T-helper 2 cell treated with Interferon-gamma antibody and Interleukin-4, amounts not matched to agents 100 ng/mL and 5 ng/mL, for 36 hours (primary cell): ENCODE results near the gene AVPR1B. TPM values are rescaled to one million over a fixed set of nuclear protein-coding genes. Genes with fewer than 3 reads are reported as not detected.
"Not testable (repeated sequence)": the region's sequence is repeated elsewhere in the genome, so short reads cannot be mapped to it uniquely, and the experiment has no call there.

Source experiments
- intact Hi-C: fragments of 100-400 bp; cut with micrococcal nuclease; formaldehyde crosslinking; loops from one replicate; pipeline ENCODE4 v1.15.1; 2023
- total RNA-seq: library from RNA; stranded (reverse); gene quantifications from 2 replicates; pipeline ENCODE4 v1.2.3, GENCODE V29; 2022

AVPR1B gene
- total RNA-seq, 1 donor from 2014 or later, result not detected

DNA sequence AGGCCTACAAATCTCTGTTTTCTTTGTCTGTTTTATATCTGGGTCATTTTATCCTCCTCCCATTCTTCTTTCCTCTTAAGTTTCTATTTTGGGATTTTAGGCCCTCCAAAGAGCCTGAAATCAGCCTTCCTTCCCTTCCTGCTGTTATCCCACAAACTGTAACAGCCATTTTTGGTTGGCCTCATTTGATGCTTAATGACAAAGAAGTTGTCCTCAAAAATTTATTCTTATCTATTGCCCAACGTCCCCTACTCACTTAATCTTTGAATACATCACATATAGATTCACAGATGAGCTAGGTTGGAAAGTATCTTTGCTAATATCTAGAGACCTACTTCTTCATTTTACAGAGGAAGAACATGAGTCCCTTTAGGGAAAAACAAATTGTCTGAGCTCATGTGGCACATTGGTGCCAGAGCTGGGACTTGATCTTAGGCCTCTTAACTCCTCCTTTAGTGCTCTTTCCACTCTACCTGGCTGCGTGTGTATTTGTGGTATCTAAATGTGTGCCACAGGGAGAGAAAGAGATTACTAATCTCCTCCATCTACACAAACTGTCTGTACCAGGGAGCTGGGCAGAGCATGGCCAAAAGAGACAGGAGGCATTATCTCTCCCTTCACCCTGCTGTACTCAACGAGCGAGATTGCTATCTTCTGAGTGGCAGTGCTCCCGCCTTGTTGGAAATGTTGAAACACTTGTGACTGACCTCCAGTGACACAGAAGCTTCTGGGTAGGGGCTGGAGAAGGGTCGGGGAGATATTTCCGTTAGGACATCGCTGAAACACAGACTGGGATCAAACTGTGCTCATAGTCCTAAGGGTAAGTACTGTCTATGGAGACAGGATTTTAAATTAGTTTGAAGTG lies 34.1 kb downstream of the AVPR1B start:
- intact Hi-C loops, result no loop called here

DNA sequence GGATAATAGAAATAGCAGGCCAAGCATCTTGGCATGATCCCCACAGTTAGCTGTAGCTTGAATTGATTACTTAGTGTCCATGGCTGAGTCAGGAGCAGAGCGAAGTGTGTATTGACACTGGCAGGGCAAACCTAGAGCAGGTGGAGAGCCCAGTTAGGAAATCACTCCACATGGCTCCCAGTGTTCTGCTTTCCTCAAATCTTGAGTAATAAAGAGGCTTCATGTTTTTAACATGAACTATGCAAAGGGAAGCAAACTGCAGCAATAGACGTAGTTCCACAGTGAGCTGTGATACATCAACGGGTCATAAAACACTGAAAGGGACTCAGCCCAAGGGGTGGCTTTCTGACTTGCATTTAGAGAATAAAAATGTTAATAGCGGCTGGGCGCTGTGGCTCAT lies 35.3 kb downstream of the AVPR1B start:
- intact Hi-C loops, result no loop called here

DNA sequence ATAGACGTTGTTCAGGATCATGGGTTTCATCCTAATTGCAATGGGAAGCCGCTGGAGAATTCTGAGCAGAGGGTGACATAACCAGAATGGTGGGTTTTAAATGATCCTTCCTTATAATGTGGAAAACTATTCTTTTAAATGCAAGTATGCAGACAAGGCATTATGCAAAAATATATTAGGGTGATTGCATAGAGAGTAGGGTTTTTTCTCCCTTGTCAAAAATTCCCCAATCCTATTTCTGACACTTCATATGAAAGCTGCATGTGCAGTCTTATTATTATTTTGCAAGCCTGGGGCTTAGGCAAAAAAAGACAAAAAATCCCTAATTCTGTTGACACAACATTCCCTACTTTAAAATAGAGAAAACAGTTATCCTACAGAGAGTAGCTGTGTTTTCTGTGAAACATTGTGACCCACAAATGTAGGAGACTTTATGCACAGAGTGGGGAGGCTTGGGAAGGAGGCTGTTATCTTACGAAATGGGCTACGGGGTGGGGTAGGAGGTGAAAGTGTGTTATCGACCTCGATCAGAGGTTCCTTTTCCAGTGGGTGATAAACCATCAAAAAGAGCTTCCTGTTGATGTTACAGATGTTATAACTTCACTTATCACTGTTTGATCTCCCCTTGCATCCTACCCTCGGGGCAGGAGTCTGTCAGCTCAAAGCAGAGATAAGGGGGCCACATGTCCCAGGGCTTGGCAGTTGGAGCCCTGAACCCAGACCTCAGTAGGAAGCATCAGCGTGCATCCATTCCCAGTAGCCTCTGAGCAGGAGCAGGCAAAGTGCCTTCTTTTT lies 37.0 kb downstream of the AVPR1B start:
- intact Hi-C loops, result no loop called here

DNA sequence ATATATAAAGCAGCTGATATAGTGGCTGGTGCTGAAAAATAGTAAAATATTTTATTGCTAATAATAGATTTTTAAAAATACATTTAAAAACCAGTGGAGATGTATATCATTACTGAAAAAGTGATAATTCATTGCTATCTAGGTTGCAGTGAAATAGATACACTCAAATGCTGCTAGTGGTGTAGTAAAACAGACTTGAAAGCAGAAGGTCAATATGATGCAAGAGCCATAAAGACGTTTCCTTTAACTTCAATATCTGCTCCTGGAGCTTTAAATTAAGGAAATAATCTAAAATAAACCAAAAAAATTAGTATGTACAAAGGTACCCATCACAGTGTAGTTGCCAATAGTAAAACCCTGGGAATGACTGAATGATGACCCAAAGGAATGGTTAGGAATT lies 38.1 kb downstream of the AVPR1B start:
- intact Hi-C loops, result no loop called here

DNA sequence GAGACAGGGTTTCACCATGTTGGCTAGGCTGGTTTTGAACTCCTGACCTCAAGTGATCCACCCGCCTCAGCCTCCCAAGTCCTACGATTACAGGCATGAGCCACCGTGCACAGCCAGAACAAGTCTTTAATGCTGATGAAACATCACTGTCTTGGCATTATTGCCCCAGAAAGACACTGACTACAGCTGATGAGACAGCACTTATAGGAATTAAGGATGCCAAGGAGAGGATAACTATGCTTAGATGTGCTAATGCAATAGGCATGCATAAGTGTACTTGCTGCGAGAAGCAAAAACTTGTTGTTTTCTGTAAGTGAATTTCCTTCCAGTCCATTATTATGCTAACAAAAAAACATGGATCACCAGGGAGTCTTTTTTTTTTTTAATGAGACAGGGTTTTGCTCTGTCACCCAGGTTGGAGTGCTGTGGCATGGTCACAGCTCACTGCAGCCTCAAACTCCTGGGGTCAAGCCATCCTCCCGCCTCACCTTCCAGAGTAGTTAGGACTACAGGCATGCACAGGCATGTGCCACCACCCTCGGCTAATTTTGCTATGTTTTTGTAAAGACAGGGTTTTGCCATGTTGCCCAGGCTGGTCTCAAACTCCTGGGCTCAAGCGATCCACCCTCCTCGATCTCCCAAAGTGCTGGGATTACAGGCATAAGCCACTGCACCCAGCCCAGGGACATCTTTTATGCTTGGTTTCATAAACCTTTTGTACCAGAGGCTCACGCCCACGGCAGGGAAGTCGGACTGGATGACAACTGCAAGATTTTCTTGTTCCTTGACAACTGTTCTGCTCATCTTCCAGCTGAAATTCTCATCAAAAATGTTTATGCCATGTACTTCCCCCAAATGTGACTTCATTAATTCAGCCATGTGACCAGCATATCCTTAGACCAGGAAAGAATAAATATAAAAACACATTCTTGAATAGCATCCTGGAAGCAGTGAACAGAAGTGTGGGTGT lies 41.1 kb downstream of the AVPR1B start:
- intact Hi-C loops, result no loop called here

- intact Hi-C loops, result no loop called here
Observed at GRCh38 chr1:206074839-206075238, 42.3 kb downstream of the AVPR1B start.

DNA sequence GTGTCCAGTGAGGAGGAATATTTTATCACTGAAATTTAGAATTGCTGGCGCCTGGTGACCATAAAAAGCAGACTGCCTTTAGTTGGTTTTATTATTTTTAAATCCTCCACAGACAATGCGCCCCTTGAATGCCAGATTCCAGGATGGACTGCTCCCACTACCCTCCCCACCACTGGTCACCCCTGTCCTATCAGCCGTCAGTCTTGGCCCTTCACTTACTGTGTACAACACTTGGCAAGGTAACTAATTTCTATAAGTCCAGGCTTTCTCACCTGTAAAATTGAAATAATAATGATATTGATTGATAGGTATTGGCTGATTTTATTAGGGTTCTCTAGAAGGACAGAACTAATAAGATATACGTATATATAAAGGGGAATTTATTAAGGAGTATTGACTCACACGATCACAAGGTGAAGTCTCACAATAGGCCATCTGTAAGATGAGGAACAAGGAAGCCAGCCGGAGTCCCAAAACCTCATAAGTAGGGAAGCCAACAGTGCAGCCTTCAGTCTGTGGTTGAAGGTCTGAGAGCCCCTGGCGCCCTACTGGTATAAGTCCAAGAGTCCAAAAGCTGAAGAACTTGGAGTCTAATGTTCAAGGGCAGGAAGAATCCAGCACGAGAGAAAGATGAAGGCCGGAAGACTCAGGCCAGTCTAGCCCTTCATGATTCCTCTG lies 46.4 kb downstream of the AVPR1B start:
- intact Hi-C loops, result no loop called here

GRCh38 chr1:206068314-206068713 lies 48.9 kb downstream of the AVPR1B start:
- intact Hi-C loops, result no loop called here

GRCh38 chr1:206067486-206068227 lies 49.5 kb downstream of the AVPR1B start:
- intact Hi-C loops, result no loop called here

DNA sequence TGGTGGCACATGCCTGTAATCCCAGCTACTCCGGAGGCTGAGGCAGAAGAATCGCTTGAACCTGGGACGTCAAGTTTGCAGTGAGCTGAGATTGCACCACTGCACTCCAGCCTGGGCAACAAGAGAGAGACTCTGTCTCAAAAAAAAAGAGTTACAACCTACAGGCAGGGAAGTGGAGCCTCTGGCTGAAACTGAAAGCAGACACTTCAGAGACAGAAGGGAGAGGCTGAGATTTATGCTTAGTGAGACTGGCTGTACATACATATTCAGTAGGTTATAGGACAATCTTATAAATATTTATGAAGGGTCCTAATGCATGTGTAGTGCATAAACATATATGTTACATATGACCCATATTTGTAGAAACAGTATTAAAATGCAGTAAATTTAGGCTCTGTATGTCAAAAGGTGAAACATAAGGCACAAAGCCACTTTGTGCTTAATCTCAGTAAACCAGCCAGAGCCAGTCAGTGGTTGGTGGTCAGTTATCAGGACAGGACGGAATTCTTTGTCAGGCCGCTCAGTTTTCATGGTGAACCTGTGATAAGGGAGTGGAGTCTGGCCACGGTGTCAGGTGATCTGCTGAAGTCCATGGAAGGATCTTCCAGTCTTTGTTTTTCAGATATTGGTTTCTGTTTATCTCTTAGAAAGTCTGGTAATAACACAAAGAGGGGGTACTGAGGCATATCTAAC lies 50.6 kb downstream of the AVPR1B start:
- intact Hi-C loops, result no loop called here

DNA sequence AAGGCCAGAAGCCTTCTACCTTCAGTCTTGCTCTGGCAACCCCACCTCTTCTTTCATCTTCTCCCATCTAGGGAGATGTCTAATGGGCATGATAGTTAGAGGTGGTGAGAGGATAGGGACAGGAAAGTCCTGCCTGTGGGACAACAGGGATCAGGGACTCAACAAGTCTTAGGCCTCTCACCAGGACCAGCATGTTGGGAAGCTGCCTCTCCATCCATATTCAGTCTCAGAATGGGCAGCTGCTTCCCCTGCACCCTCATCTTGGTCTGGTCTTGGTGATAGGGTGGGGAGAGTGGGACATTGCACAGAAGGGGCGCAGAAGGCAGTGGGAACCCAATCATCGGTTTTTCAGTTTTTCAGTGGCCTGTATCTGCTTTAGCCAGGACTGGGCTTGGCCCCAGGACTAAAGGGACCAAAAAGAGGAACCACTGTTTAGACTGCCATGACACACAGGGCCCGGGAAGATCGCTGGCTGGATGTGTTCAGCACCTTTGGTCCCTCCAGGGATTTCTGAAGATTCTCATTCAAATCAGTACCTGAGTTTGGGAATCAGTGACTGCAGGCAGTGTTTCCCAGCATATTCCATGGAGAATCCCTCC lies 51.5 kb downstream of the AVPR1B start:
- intact Hi-C loops, result no loop called here

DNA sequence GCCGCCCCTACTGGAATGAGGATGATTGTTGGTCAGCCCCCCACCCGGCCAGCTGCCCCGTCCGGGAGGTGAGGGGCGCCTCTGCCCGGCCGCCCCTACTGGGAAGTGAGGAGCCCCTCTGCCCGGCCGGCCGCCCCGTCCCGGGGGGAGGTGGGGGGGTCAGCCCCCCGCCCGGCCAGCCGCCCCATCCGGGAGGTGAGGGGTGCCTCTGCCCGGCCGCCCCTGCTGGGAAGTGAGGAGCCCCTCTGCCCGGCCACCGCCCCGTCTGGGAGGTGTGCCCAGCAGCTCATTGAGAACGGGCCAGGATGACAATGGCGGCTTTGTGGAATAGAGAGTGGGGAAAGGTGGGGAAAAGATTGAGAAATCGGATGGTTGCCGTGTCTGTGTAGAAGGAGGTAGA lies 52.7 kb downstream of the AVPR1B start:
- intact Hi-C loops, result not testable (repeated sequence)

GRCh38 chr1:206064001-206064400 lies 53.2 kb downstream of the AVPR1B start:
- intact Hi-C loops, result not testable (repeated sequence)

DNA sequence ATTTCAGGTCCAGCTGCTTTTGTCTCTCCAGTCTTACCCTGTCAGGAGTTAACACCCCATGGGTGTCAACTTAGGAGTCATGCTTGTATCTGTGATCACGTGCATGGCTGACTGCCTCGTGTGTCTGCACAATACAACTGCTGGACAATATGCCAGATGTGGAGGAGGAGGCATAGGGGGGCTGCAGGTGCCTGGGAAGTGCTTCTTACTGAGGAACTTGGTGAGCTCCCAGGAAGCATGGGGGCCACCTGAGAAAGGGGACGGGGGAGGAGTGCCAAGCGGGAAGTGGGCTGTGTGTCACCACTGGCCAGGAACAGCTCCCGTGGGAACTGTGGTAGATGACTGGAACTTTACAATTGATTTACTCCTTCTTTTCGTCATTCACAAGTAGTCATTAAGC lies 54.7 kb downstream of the AVPR1B start:
- intact Hi-C loops, result no loop called here

- intact Hi-C loops, result no loop called here
Observed at GRCh38 chr1:206060844-206061243, 56.3 kb downstream of the AVPR1B start.
